HepG2 (cell line): Measurements from ENCODE around the gene SNAPC3. TPM values are rescaled to one million over a fixed set of nuclear protein-coding genes. Genes with fewer than 3 reads are reported as not detected.
A peak's percentile ranks its signal among the peaks of the same experiment; 100 is the strongest.

Experiments used
- ARHGAP35 ChIP-seq: sonication (generic); formaldehyde crosslinking; IDR thresholded peaks from 2 replicates; pipeline ENCODE4 v1.9.0; 2022; ENCODE audit warnings: mild to moderate bottlenecking, inconsistent platforms, moderate library complexity, missing genetic modification reagents, borderline replicate concordance
- ARID4A ChIP-seq: sonication (generic); formaldehyde crosslinking; IDR thresholded peaks from 2 replicates; pipeline ENCODE4 v1.5.0; 2020; ENCODE audit warnings: mild to moderate bottlenecking, missing genetic modification reagents, borderline replicate concordance
- ATF1 ChIP-seq: IDR thresholded peaks from 2 replicates; pipeline ENCODE4 v1.6.1; 2016; ENCODE audit warnings: mild to moderate bottlenecking, control low read depth
- CBX2 ChIP-seq, 2 experiments: fragments of 200-600 bp in 1 of 2; sonication (generic); formaldehyde crosslinking in 1 of 2; IDR thresholded peaks; 2 replicates each; pipeline versions ENCODE4 v1.7.0 to v1.8.1; 2018 to 2022; ENCODE audit warnings: low read depth in 2 of 2, low read length in 1 of 2, mild to moderate bottlenecking in 1 of 2, missing genetic modification reagents in 1 of 2
- DDIT3 ChIP-seq: sonication (generic); formaldehyde crosslinking; IDR thresholded peaks from 2 replicates; pipeline ENCODE4 v1.4.0; 2020; ENCODE audit warnings: mild to moderate bottlenecking, missing genetic modification reagents
- ELF3 ChIP-seq: IDR thresholded peaks from 2 replicates; pipeline ENCODE4 v1.6.1; 2016; ENCODE audit warnings: missing genetic modification reagents, missing compliant biosample characterization
- FOXC1 ChIP-seq: sonication (generic); formaldehyde crosslinking; IDR thresholded peaks from 2 replicates; pipeline ENCODE4 v1.8.0; 2022; ENCODE audit warnings: mild to moderate bottlenecking, missing genetic modification reagents, borderline replicate concordance
- FOXO4 ChIP-seq: sonication (generic); formaldehyde crosslinking; conservative IDR thresholded peaks from 2 replicates; pipeline ENCODE4 v1.8.1; 2023; ENCODE audit warnings: missing genetic modification reagents
- HOXA3 ChIP-seq: sonication (generic); formaldehyde crosslinking; IDR thresholded peaks from 2 replicates; pipeline ENCODE4 v1.5.0; 2020; ENCODE audit warnings: missing genetic modification reagents
- KLF6 ChIP-seq: IDR thresholded peaks from 2 replicates; pipeline ENCODE4 v1.8.0; 2016; ENCODE audit warnings: missing biosample characterization, missing genetic modification reagents
- MEIS2 ChIP-seq: sonication (generic); formaldehyde crosslinking; IDR thresholded peaks from 2 replicates; pipeline ENCODE4 v1.9.0; 2021; ENCODE audit warnings: mild to moderate bottlenecking, missing genetic modification reagents
- PAWR ChIP-seq: sonication (generic); formaldehyde crosslinking; IDR thresholded peaks from 2 replicates; pipeline ENCODE4 v1.4.0; 2020; ENCODE audit warnings: missing genetic modification reagents, mild to moderate bottlenecking, borderline replicate concordance
- ZBED4 ChIP-seq: sonication (generic); formaldehyde crosslinking; IDR thresholded peaks from 2 replicates; pipeline ENCODE4 v1.4.0; 2020; ENCODE audit warnings: missing genetic modification reagents, borderline replicate concordance
- ZFX ChIP-seq: sonication (generic); formaldehyde crosslinking; IDR thresholded peaks from 2 replicates; pipeline ENCODE4 v1.4.0; 2020; ENCODE audit warnings: mild to moderate bottlenecking, low read depth, missing genetic modification reagents, moderate library complexity
- ZMYM3 ChIP-seq: sonication (generic); formaldehyde crosslinking; IDR thresholded peaks from 2 replicates; pipeline ENCODE4 v1.5.1; 2020; ENCODE audit warnings: mild to moderate bottlenecking, missing genetic modification reagents
- ZNF17 ChIP-seq: sonication (generic); formaldehyde crosslinking; IDR thresholded peaks from 2 replicates; pipeline ENCODE4 v1.5.0; 2020; ENCODE audit warnings: mild to moderate bottlenecking, missing genetic modification reagents
- ZNF235 ChIP-seq: sonication (generic); formaldehyde crosslinking; IDR thresholded peaks from 2 replicates; pipeline ENCODE4 v1.8.1; 2023; ENCODE audit warnings: mild to moderate bottlenecking, missing genetic modification reagents, borderline replicate concordance
- ZNF768 ChIP-seq: sonication (generic); formaldehyde crosslinking; IDR thresholded peaks from 2 replicates; pipeline ENCODE4 v1.4.0; 2020; ENCODE audit warnings: missing genetic modification reagents
- polyA plus RNA-seq, 8 experiments: library from polyadenylated mRNA; depleted of rRNA in 3 of 8; stranded (reverse) in 7 of 8; unstranded in 1 of 8; fragments of >200 nt; fragmentation: Illumina TruSeq in 4 of 8; extraction: Trizol in 4 of 8; gene quantifications; 2 replicates each; pipeline versions ENCODE4 v1.2.1 to v1.2.3, GENCODE V29; 2011 to 2016; ENCODE audit warnings: low read depth in 4 of 8, missing spikeins in 1 of 8, mixed read lengths in 1 of 8; ENCODE audit not compliant: insufficient read depth in 1 of 8
- total RNA-seq, 5 experiments: library from RNA; depleted of rRNA; stranded (reverse); fragments of >200 nt; fragmentation: Illumina TruSeq; extraction: Trizol; gene quantifications; 2 replicates each; pipeline ENCODE4 v1.2.3, GENCODE V29; 2016; ENCODE audit warnings: low read depth in 1 of 5

The SNAPC3 gene
- total and polyA plus RNA-seq, 2 of the 13 experiments (the other 11 are each of a cell fraction or from before 2014, with no cell fraction given): 25.6 to 26.0 TPM

GRCh38 chr9:15422372-15423230 is at the start of gene SNAPC3 (continued):
- TF ChIP-seq KLF6 (CRISPR knock-in tag) (0 out of 2 replicates have a peak, but pooled peaks have one; percentile 80), FOXO4 (CRISPR knock-in tag) (no peak), MEIS2 (CRISPR knock-in tag) (0 out of 2 replicates have a peak, but pooled peaks have one; percentile 33), ZMYM3 (CRISPR knock-in tag) (peak; percentile 40; the same call in 1 of the 2 replicates), PAWR (0 out of 2 replicates have a peak, but pooled peaks have one; percentile 55), HOXA3 (CRISPR knock-in tag) (peak; percentile 95), ZBED4 (CRISPR knock-in tag) (peak; percentile 82), CBX2 (IDR thresholded peaks at IDR 0.05; ENCODE audit: low read depth, low read length) (no peak), CBX2 (CRISPR knock-in tag; IDR thresholded peaks at IDR 0.05; ENCODE audit: low read depth) (no peak), ZNF768 (CRISPR knock-in tag) (peak; percentile 48; the same call in 1 of the 2 replicates), ZNF235 (CRISPR knock-in tag) (peak; percentile 76; the same call in 1 of the 2 replicates), ARID4A (peak; percentile 92), FOXC1 (CRISPR knock-in tag) (peak; percentile 82; the same call in 1 of the 2 replicates), ARHGAP35 (CRISPR knock-in tag) (no peak; the same call in 1 of the 2 replicates), DDIT3 (CRISPR knock-in tag) (no peak), ZNF17 (CRISPR knock-in tag) (no peak), ELF3 (CRISPR knock-in tag) (peak; percentile 75; the same call in 1 of the 2 replicates), ZFX (CRISPR knock-in tag) (peak; percentile 93), ATF1 (CRISPR knock-in tag) (peak; percentile 76)
